Measurements from ENCODE around the gene RNU1-1. TPM values are rescaled to one million over a fixed set of nuclear protein-coding genes. Genes with fewer than 3 reads are reported as not detected.
A peak's percentile ranks its signal among the peaks of the same experiment; 100 is the strongest.
"Not testable (repeated sequence)": the region's sequence is repeated elsewhere in the genome, so short reads cannot be mapped to it uniquely, and the experiment has no call there.

RNU1-1 gene
- total RNA-seq, 1 donor from 2014 or later, result 6,622 TPM

- intact Hi-C loops (cut with DNase I); H3K27ac ChIP-seq; H3K9me3 ChIP-seq; DNase-seq; H3K4me1 ChIP-seq; H3K4me3 ChIP-seq; H3K36me3 ChIP-seq: not testable (repeated sequence)
- H3K27me3 ChIP-seq, result peaks cover 23% of the 10 kb centered on the region
- peak; percentile 43 for ATAC-seq
These were observed 21.8 kb upstream of the RNU1-1 start for GRCh38 chr1:16535898-16536297.

- H3K4me3 ChIP-seq, result peak overlapping the region; percentile 19
- intact Hi-C loops (cut with DNase I), result not testable (repeated sequence)
These were observed 21.4 kb upstream of the RNU1-1 start for GRCh38 chr1:16535487-16535886.

GRCh38 chr1:16534829-16535456, 20.9 kb upstream of the RNU1-1 start:
- peak overlapping the region; percentile 19 for H3K4me3 ChIP-seq
- H3K4me1 ChIP-seq; H3K9me3 ChIP-seq; intact Hi-C loops (cut with DNase I); H3K36me3 ChIP-seq; H3K27ac ChIP-seq; DNase-seq: not testable (repeated sequence)
- H3K27me3 ChIP-seq, result peaks cover 23% of the 10 kb centered on the region
- peak; percentile 70 for ATAC-seq

More at GRCh38 chr1:16535487-16535886, 21.4 kb upstream of the RNU1-1 start:
- not testable (repeated sequence) for H3K36me3 ChIP-seq, H3K4me1 ChIP-seq, H3K27ac ChIP-seq, DNase-seq, H3K9me3 ChIP-seq
- peak; percentile 22 for ATAC-seq
- peaks cover 23% of the 10 kb centered on the region for H3K27me3 ChIP-seq

- H3K36me3 ChIP-seq; H3K4me1 ChIP-seq; H3K9me3 ChIP-seq; intact Hi-C loops (cut with DNase I); H3K27ac ChIP-seq; DNase-seq: not testable (repeated sequence)
- peak overlapping the region; percentile 19 for H3K4me3 ChIP-seq
- H3K27me3 ChIP-seq, result peaks cover 23% of the 10 kb centered on the region
- peak; percentile 16 for ATAC-seq
These were observed 20.2 kb upstream of the RNU1-1 start for GRCh38 chr1:16534239-16534828.

- H3K9me3 ChIP-seq; DNase-seq; H3K4me1 ChIP-seq; ATAC-seq; intact Hi-C loops (cut with DNase I); H3K27ac ChIP-seq; H3K4me3 ChIP-seq; H3K36me3 ChIP-seq: not testable (repeated sequence)
- peaks cover 23% of the 10 kb centered on the region for H3K27me3 ChIP-seq
These were observed 18.3 kb upstream of the RNU1-1 start for GRCh38 chr1:16532235-16532991.

GRCh38 chr1:16528338-16528737, 14.3 kb upstream of the RNU1-1 start:
- DNase-seq; H3K27ac ChIP-seq; H3K4me3 ChIP-seq; H3K36me3 ChIP-seq; H3K4me1 ChIP-seq; intact Hi-C loops (cut with DNase I); H3K9me3 ChIP-seq; H3K27me3 ChIP-seq; ATAC-seq: not testable (repeated sequence)

GRCh38 chr1:16525769-16526168, 11.7 kb upstream of the RNU1-1 start:
- H3K9me3 ChIP-seq; H3K4me1 ChIP-seq; H3K36me3 ChIP-seq; ATAC-seq; DNase-seq; intact Hi-C loops (cut with DNase I); H3K4me3 ChIP-seq; H3K27ac ChIP-seq; H3K27me3 ChIP-seq: not testable (repeated sequence)

GRCh38 chr1:16521679-16522078, 7.6 kb upstream of the RNU1-1 start:
- H3K27ac ChIP-seq; H3K4me1 ChIP-seq; H3K4me3 ChIP-seq; H3K9me3 ChIP-seq; intact Hi-C loops (cut with DNase I); DNase-seq; ATAC-seq; H3K36me3 ChIP-seq: not testable (repeated sequence)
- H3K27me3 ChIP-seq, result peaks cover 14% of the 10 kb centered on the region

GRCh38 chr1:16521288-16521583, 7.2 kb upstream of the RNU1-1 start:
- intact Hi-C loops (cut with DNase I), result no loop called here
- DNase-seq (no peak), ATAC-seq (no peak)
- no peak for TF ChIP-seq CTCF (IDR thresholded peaks at IDR 0.05)
- Histone ChIP-seq H3K36me3 (no peaks in the 10 kb centered on the region), H3K4me1 (no peaks in the 10 kb centered on the region), H3K27me3 (peaks cover 14% of the 10 kb centered on the region), H3K9me3 (no peaks in the 10 kb centered on the region), H3K27ac (no peak overlapping the region), H3K4me3 (no peak overlapping the region)

GRCh38 chr1:16520435-16521287, 6.6 kb upstream of the RNU1-1 start:
- H3K4me3 ChIP-seq; intact Hi-C loops (cut with DNase I): not testable (repeated sequence)

GRCh38 chr1:16519255-16519951, 5.3 kb upstream of the RNU1-1 start:
- intact Hi-C loops (cut with DNase I); H3K9me3 ChIP-seq; H3K4me3 ChIP-seq; H3K36me3 ChIP-seq; ATAC-seq; DNase-seq; H3K27ac ChIP-seq; H3K4me1 ChIP-seq: not testable (repeated sequence)
- H3K27me3 ChIP-seq, result peaks cover 14% of the 10 kb centered on the region

More at GRCh38 chr1:16520435-16521287, 6.6 kb upstream of the RNU1-1 start:
- H3K36me3 ChIP-seq, H3K27ac ChIP-seq, ATAC-seq, H3K4me1 ChIP-seq, DNase-seq, H3K9me3 ChIP-seq: not testable (repeated sequence)
- H3K27me3 ChIP-seq, result peaks cover 14% of the 10 kb centered on the region

GRCh38 chr1:16518913-16519254, 4.8 kb upstream of the RNU1-1 start:
- DNase-seq; H3K27ac ChIP-seq; H3K4me1 ChIP-seq; H3K9me3 ChIP-seq; H3K4me3 ChIP-seq; H3K36me3 ChIP-seq; ATAC-seq; intact Hi-C loops (cut with DNase I): not testable (repeated sequence)
- H3K27me3 ChIP-seq, result peaks cover 14% of the 10 kb centered on the region

Measured in upper lobe of right lung (tissue), 1 donor.